T1000 (cell line): ENCODE measurements around the gene NUDT3.
"Not testable (repeated sequence)": the region's sequence is repeated elsewhere in the genome, so short reads cannot be mapped to it uniquely, and the experiment has no call there.

Experiments used
- DNase-seq: peaks from one replicate; lab custom pipeline; 2025; ENCODE audit warnings: mixed read lengths; lab: John Stamatoyannopoulos, UW

Gene NUDT3

DNA sequence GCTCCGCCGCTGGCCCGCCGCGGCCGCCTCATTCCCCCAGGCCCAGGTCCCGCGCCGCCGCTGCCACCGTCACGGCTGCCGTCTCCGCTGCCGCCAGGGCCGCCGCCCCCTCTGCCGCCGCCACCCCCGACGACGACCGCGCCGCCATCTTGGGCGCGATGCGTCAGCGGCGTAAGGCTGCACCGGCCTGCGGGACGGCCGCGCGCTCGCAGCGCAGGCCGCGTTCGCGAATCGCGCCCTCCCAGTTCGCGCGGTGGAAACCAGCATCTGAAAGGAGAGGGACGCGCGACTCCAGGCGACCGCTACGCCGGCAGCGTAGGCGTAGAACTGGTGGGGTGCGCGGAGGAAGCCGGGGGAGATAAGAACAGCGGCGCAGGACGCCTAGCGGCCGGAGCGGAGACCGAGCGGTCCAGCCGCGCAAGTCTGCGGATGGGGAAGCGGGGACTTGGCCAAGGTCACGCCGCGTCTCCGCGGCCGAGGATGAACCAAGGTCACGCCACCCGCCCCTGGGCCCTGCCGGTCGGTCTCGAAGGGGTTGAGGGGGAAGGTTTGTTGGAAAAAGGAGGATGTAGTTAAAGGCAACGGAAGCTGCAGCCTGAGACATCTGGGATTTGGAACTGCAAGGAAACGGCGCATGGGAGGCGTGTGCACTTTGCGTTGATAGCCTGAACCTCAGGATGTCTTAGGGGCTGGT, at the start of gene NUDT3:
TSS of gene NUDT3 (minus strand) at position 173 of the 694 bp plus-strand sequence. CDS start 307 bp downstream, outside the sequence.
- peak; percentile 94 for DNase-seq

DNA sequence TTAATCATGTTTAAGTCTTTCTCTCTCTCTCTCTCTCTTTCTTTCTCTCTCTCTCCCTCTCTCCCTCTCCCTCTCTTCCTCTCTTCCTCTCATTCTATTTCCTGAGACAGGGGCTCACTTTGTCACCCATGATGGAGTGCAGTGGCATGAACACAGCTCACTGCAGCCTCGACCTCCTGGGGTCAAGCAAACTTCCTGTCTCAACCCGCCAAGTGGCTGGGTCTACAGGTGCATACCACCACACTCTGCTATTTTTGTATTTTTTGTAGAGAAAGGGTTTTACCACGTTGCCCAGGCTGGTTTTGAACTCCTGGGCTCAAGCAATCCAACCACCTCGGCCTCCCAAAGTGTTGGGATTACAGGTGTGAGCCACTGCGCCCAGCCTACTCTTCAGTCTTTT, 49.1 kb upstream of the NUDT3 start:
- no peak for DNase-seq

- DNase-seq, result no peak
Measured at GRCh38 chr6:34439442-34439841, 47.0 kb upstream of the NUDT3 start.

DNA sequence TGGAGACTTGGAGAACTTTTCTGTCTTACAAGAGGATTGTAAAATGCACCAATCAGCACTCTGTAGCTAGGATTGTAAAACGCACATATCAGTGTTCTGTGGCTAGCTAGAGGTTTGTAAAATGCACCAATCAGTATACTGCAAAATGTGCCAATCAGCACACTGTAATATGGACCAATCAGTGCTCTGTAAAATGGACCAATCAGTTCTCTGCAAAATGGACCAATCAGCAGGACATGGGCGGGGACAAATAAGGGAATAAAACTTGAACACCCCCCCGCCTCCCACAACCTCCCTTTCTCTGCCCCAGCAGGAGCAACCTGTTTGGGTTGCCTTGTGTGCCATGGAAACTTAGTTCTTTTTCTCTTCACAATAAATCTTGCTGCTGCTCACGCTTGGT, 46.2 kb upstream of the NUDT3 start:
- no peak for DNase-seq

- no peak for DNase-seq
Measured at GRCh38 chr6:34437644-34437970, 45.1 kb upstream of the NUDT3 start.

DNA sequence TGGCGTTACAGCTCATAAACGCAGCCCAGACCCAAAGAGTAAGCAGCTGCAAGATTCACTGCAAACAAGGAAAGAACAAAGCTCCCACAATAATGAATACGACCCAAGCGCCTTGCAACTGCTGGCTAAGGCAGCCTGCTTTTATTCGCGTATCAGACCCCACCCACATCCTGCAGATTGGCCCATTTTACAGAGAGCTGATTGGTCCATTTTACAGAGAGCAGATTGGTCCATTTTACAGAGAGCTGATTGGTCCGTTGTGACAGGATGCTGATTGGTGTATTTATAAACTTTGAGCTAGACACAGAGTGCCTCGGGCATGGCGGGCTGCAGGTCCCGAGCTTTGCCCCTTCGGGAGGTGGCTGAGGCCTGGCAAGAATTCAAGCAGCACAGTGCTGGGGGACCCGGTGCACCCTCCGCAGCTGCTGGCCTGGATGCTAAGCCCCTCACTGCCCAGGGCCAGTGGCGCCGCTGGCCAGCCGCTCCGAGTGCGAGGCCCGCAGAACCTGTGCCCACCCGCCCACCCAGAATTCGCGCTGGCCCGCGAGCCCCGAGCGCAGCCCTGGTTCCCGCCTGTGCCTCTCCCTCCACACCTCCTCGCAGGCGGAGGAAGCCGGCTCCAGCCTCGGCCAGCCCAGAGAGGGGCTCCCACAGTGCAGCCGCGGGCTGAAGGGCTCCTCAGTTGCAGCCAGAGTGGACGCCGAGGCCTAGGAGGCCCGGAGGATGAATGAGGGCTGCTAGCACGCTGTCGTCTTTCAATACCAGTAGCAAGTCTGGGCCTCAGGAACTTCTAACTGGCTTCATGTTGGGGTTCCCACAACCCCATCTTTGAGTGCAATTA, 44.6 kb upstream of the NUDT3 start:
- no peak for DNase-seq

- no peak for DNase-seq
Measured at GRCh38 chr6:34435916-34436315, 43.4 kb upstream of the NUDT3 start.

- DNase-seq, result peak; percentile 92
Measured at GRCh38 chr6:34425498-34426410, 33.3 kb upstream of the NUDT3 start, which contains the start of gene RPS10. RPS10 (minus strand) TSS chr6:34426069; CDS start chr6:34425221, 848 bp downstream.

- no peak for DNase-seq
Measured at GRCh38 chr6:34425132-34425497, 32.6 kb upstream of the NUDT3 start.

DNA sequence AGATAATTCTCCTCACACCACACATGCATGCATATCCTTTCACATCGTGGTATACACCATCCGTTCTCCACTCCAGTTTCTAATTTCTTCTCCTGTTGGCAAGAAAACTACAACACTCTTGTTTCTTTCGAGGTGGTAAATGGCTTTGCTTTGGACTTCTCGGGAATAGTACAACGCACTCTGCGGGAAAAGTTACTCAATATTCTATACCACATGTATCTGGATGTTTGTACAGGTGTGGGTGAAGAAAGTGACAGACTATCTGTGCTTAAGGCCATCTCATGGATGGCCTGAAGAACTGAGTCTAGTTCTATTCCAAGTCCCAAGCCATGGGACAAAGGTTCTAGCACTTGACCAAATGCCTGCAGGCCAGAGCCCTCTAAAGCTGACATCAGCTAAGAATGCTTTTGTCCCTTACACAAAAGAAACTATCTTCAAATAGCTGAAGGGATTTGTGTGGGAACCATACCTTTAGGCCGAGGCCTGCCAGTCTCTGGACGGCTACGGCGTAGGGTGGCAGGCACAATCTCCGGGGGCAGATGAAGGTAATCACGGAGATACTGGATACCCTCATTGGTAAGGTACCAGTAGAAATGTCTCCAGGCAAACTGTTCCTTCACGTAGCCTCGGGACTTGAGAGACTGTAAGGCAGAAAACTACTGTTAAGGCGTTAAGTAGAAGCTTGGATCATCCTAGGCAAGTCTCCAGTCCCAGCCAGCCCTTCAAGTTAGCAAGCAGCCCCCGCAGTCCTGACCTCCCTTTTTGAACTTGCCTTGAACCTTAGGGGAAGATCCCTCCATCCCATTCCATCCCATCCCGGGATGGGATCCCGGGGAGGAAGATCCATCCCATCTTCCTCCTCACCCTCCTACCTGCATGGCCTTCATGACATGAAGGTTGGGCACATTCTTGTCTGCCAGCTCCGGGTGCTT, 32.0 kb upstream of the NUDT3 start:
- DNase-seq, result no peak

GRCh38 chr6:34423254-34423653, 30.8 kb upstream of the NUDT3 start:
- no peak for DNase-seq

GRCh38 chr6:34418367-34418766, 25.9 kb upstream of the NUDT3 start:
- DNase-seq, result no peak

DNA sequence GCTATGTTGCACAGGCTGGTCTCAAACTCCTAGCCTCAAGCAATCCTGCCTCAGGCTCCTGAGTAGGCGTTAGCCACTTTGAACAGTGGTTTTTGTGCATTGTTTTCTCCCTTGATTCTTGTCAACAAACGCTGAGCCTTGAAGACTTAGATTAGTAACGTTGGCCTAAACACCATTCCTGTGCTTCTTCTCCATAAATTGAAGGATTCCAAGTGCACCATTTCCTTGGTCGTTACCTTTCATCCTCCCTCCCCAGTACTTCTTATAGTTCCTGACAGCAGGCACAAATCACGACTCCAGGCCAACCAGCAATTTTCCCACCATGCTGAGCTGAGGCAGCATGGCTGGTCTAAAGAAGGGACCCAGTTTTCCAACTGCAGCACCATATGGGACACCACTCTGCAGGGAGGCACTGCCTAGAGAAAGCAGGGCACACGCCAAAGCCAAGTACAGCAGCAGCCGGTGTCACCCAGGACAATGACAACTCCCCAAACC, 24.5 kb upstream of the NUDT3 start:
- DNase-seq, result no peak

GRCh38 chr6:34414999-34415858, 22.8 kb upstream of the NUDT3 start:
- DNase-seq, result no peak

- DNase-seq, result no peak
Measured at GRCh38 chr6:34412643-34413214, 20.3 kb upstream of the NUDT3 start.

DNA sequence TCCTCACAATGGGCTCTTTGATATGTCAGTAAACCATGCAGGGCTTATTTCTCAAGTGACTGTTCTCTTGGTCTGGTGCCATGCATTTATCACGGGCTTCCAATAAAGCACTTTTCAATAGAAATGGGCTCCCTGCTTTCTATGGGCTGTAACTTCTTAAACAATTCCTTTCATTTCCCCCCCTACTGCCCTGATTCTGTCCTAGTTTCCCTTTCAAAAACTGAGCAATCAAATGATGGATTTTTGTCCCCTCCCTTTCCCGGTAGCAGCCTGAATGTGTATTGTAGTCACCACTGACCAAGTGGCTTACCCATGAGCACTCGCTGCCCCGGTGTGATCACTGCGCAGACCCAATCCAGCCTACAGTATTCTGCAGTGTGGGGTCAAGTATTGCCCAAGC, 19.5 kb upstream of the NUDT3 start:
- no peak for DNase-seq

- DNase-seq, result not testable (repeated sequence)
Measured at GRCh38 chr6:34407915-34408314, 15.4 kb upstream of the NUDT3 start.

- DNase-seq, result no peak
Measured at GRCh38 chr6:34396518-34396917, 4.0 kb upstream of the NUDT3 start.

- no peak for DNase-seq
Measured at GRCh38 chr6:34393966-34394305, 1.5 kb upstream of the NUDT3 start.
